Measurements from ENCODE around the gene SPINK1. TPM values are rescaled to one million over a fixed set of nuclear protein-coding genes. Genes with fewer than 3 reads are reported as not detected.

Gene SPINK1
- total and polyA plus RNA-seq, 2 of the 13 experiments (the other 11 are each of a cell fraction or from before 2014, with no cell fraction given), result 14.7 to 17.1 TPM

GRCh38 chr5:147835386-147835798 is 3.9 kb upstream of the SPINK1 start (continued):
- TF ChIP-seq SP4 (CRISPR knock-in tag; IDR thresholded peaks at IDR 0.05), result no peak
- no peak for TF ChIP-seq ZNF230 (CRISPR knock-in tag; IDR thresholded peaks at IDR 0.05)
- TF ChIP-seq, protein P1, sequence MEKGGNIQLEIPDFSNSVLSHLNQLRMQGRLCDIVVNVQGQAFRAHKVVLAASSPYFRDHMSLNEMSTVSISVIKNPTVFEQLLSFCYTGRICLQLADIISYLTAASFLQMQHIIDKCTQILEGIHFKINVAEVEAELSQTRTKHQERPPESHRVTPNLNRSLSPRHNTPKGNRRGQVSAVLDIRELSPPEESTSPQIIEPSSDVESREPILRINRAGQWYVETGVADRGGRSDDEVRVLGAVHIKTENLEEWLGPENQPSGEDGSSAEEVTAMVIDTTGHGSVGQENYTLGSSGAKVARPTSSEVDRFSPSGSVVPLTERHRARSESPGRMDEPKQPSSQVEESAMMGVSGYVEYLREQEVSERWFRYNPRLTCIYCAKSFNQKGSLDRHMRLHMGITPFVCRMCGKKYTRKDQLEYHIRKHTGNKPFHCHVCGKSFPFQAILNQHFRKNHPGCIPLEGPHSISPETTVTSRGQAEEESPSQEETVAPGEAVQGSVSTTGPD (CRISPR knock-in tag; IDR thresholded peaks at IDR 0.05), result no peak
- peak; percentile 68 for TF ChIP-seq ONECUT2 (CRISPR knock-in tag; IDR thresholded peaks at IDR 0.05)
- no peak for TF ChIP-seq ZNF329 (CRISPR knock-in tag; IDR thresholded peaks at IDR 0.05; ENCODE audit: low read depth)
- no peak for TF ChIP-seq SIN3A (IDR thresholded peaks at IDR 0.05; ENCODE audit: borderline replicate concordance, low read depth, low read length)
- TF ChIP-seq, protein P2, sequence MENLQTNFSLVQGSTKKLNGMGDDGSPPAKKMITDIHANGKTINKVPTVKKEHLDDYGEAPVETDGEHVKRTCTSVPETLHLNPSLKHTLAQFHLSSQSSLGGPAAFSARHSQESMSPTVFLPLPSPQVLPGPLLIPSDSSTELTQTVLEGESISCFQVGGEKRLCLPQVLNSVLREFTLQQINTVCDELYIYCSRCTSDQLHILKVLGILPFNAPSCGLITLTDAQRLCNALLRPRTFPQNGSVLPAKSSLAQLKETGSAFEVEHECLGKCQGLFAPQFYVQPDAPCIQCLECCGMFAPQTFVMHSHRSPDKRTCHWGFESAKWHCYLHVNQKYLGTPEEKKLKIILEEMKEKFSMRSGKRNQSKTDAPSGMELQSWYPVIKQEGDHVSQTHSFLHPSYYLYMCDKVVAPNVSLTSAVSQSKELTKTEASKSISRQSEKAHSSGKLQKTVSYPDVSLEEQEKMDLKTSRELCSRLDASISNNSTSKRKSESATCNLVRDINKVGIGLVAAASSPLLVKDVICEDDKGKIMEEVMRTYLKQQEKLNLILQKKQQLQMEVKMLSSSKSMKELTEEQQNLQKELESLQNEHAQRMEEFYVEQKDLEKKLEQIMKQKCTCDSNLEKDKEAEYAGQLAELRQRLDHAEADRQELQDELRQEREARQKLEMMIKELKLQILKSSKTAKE (CRISPR knock-in tag; IDR thresholded peaks at IDR 0.05; ENCODE audit: borderline replicate concordance), result peak; percentile 98
- TF ChIP-seq, protein P3, sequence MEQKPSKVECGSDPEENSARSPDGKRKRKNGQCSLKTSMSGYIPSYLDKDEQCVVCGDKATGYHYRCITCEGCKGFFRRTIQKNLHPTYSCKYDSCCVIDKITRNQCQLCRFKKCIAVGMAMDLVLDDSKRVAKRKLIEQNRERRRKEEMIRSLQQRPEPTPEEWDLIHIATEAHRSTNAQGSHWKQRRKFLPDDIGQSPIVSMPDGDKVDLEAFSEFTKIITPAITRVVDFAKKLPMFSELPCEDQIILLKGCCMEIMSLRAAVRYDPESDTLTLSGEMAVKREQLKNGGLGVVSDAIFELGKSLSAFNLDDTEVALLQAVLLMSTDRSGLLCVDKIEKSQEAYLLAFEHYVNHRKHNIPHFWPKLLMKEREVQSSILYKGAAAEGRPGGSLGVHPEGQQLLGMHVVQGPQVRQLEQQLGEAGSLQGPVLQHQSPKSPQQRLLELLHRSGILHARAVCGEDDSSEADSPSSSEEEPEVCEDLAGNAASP (CRISPR knock-in tag; IDR thresholded peaks at IDR 0.05; ENCODE audit: borderline replicate concordance), result peak; percentile 95
- no peak for TF ChIP-seq FOXM1 (CRISPR knock-in tag; IDR thresholded peaks at IDR 0.05)
- TF ChIP-seq SRSF4 (IDR thresholded peaks at IDR 0.05; ENCODE audit: low read depth, low read length, poor library complexity, severe bottlenecking), result no peak
- TF ChIP-seq ZNF709 (CRISPR knock-in tag; IDR thresholded peaks at IDR 0.05), result no peak
- TF ChIP-seq ZFY (CRISPR knock-in tag; IDR thresholded peaks at IDR 0.05), result no peak
- peak; percentile 96 for TF ChIP-seq TBX2 (CRISPR knock-in tag; IDR thresholded peaks at IDR 0.05; ENCODE audit: borderline replicate concordance)
- no peak for TF ChIP-seq MLLT10 (CRISPR knock-in tag; IDR thresholded peaks at IDR 0.05)
- no peak for TF ChIP-seq ZNF574 (CRISPR knock-in tag; IDR thresholded peaks at IDR 0.05)
- TF ChIP-seq SP140L (CRISPR knock-in tag; IDR thresholded peaks at IDR 0.05; ENCODE audit: borderline replicate concordance), result no peak
- TF ChIP-seq ZNF713 (CRISPR knock-in tag; IDR thresholded peaks at IDR 0.05), result no peak
- peak in 1 of 2 experiments; percentile 99; a peak in 2 of 4 replicates for TF ChIP-seq KLF16 (CRISPR knock-in tag; IDR thresholded peaks at IDR 0.05)
- no peak; the same call in 1 of the 2 replicates for TF ChIP-seq SRY (CRISPR knock-in tag; IDR thresholded peaks at IDR 0.05)
- peak; percentile 82 for TF ChIP-seq HNF4A (CRISPR knock-in tag; IDR thresholded peaks at IDR 0.05)
- TF ChIP-seq EP300 (IDR thresholded peaks at IDR 0.05; ENCODE audit: low read depth in 2 of 2, low read length in 2 of 2), result peak; percentile 95 to 97
- TF ChIP-seq EP300 (CRISPR knock-in tag; IDR thresholded peaks at IDR 0.05; ENCODE audit: borderline replicate concordance), result peak; percentile 97

All from HepG2 (cell line).